Smooth muscle cell (in vitro differentiated cells): ENCODE results near the gene POLG. TPM values are rescaled to one million over a fixed set of nuclear protein-coding genes. Genes with fewer than 3 reads are reported as not detected.

ENCODE experiments used
- DNase-seq: peaks from one replicate; lab custom pipeline; 2025; ENCODE audit not compliant: unreplicated experiment; lab: John Stamatoyannopoulos, UW
- H2AFZ ChIP-seq: fragments of 200-600 bp; sonication (generic); 2 replicates; pipeline ENCODE4 v1.6.0; 2016; ENCODE audit warnings: antibody characterized with exemption, low read depth, mild to moderate bottlenecking
- H3F3A ChIP-seq: fragments of 200-600 bp; sonication (generic); 2 replicates; pipeline ENCODE4 v1.6.0; 2017; ENCODE audit warnings: antibody characterized with exemption, low read depth
- H3K27ac ChIP-seq: fragments of 200-600 bp; sonication (generic); 2 replicates; pipeline ENCODE4 v1.5.1; 2016; ENCODE audit warnings: low read depth, mild to moderate bottlenecking
- H3K27me3 ChIP-seq: fragments of 200-600 bp; sonication (generic); 2 replicates; pipeline ENCODE4 v1.6.1; 2016; ENCODE audit warnings: low read depth, mild to moderate bottlenecking
- H3K36me3 ChIP-seq: fragments of 200-600 bp; sonication (generic); 2 replicates; pipeline ENCODE4 v1.5.1; 2016; ENCODE audit warnings: low read depth
- H3K4me1 ChIP-seq: fragments of 200-600 bp; sonication (generic); 2 replicates; pipeline ENCODE4 v1.5.1; 2016; ENCODE audit warnings: low read depth
- H3K4me2 ChIP-seq: fragments of 200-600 bp; sonication (generic); 2 replicates; pipeline ENCODE4 v1.6.0; 2016; ENCODE audit warnings: mild to moderate bottlenecking
- H3K4me3 ChIP-seq: fragments of 200-600 bp; sonication (generic); 2 replicates; pipeline ENCODE4 v1.5.1; 2016; ENCODE audit warnings: mild to moderate bottlenecking
- H3K79me2 ChIP-seq: fragments of 200-600 bp; sonication (generic); 2 replicates; pipeline ENCODE4 v1.6.0; 2016; ENCODE audit warnings: low read depth, mild to moderate bottlenecking
- H3K9ac ChIP-seq: fragments of 200-600 bp; sonication (generic); 2 replicates; pipeline ENCODE4 v1.6.0; 2016; ENCODE audit warnings: low read depth
- H3K9me3 ChIP-seq: fragments of 200-600 bp; sonication (generic); replicated peaks from 2 replicates; pipeline ENCODE4 v1.5.1; 2016; ENCODE audit warnings: low read depth
- H4K20me1 ChIP-seq: fragments of 200-600 bp; sonication (generic); 2 replicates; pipeline ENCODE4 v1.6.0; 2016; ENCODE audit warnings: low read depth
- WGBS: methylation state at CpG from one replicate; pipeline ENCODE4 v1.1.7; 2016; ENCODE audit warnings: low lambda C conversion rate; 5-methylcytosine and 5-hydroxymethylcytosine counted together
- polyA plus RNA-seq: library from polyadenylated mRNA; unstranded; fragments of >200 nt; fragmentation: Nextera tagmentation; extraction: Ambion mirVana; gene quantifications from 2 replicates; pipeline ENCODE4 v1.2.1, GENCODE V29; 2016
- total RNA-seq: library from RNA; depleted of rRNA; stranded (reverse); fragments of >200 nt; gene quantifications from 2 replicates; pipeline ENCODE4 v1.2.3, GENCODE V29; 2014
- TF ChIP-seq, protein P1 (sequence below): fragments of 200-600 bp; sonication (generic); IDR thresholded peaks from 2 replicates; pipeline ENCODE4 v1.5.1; 2017; ENCODE audit warnings: borderline replicate concordance, mild to moderate bottlenecking, antibody characterized with exemption; ENCODE audit not compliant: insufficient read depth, poor library complexity, severe bottlenecking

Gene POLG
- total and polyA plus RNA-seq, 2 experiments from 2014 or later: 34.3 to 41.6 TPM

DNA sequence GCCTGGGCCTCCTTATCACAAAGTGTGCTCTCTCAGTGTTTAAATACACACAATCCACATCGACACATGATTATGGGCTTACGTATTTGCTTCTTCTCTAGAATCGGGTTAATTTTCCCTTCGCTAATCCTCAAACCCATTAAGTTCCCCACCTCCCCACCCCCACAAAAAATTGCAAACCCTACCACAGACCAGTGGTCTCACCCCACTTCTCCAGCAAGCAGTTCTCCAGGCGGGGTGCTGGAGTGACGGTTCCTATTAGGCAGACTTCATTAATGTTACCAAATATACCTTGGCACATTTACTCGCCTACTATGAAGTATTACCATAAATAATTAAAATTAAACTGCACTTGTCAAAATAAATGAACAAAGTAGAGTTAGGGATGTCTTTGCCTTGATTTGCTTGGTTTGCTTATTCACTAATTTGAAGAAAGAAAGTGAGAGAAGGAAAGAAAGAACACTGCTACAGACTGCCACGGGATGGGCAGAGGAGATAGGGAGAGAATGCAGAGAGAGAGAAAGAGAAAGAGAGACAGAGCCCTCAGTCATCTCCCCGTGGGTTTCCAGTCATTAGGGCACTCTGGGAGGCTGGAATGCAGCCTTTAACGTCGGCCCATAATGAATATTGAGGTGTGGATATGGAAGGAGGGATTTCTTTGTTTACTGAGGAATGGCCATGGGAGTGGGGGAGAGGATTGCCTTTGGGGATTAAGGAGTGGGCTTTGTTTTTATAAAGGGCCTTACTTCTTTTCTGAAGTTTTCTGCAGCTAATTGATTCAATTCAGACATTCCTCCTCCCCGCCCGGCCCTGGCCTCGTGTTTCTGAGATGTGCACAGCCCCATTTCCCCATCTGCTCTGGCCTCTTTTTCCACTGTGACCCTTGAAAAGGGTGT is 39.7 kb upstream of the POLG start:
- Histone ChIP-seq H3K36me3 (no peaks in the 10 kb centered on the region), H3K4me2 (no peak overlapping the region)

DNA sequence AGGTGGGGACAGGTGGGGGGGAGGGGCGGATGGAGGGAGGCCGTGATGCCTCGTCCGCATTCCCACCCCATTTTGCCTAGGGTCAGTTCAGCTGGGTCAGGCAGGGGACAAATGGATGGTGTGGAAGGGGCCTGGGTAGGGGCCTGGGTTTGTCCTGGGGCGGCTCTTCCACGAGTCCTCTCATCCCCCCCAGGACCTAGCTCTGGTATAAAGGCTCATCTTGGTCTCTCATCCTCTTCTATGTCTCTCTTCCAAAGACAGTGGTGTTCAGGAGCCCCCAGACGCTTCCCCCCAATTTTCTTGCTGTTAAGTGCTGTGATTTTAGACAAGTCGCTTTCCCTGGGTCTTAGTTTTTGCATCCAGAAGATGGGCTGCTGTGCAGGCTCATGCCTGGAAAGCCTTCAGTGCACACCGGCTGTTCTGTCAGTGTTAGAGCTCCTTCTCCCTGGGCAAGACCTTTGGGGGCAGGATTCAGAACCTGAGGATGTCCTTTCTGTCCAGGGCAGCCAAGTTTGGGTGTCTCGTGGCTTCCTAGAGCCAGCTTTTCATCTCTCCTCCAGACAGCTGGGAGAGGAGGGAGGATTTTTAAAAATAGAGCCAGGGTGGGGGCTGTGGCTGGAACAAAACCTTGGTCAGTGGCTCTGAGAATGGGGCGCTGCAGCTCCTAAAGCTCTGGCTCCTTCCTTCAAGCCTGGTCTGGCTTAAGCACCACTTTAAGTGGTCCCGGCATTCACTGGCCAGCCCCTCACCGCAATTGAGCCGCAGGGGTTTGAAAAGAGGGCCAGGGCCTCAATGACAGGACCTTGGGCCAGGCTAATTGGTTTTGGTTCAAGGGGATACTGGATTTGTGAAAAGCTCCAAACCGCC is 37.7 kb upstream of the POLG start:
- WGBS: 35% methylated on average over 15 of the region's 15 CpGs

More for the DNA sequence above, 39.7 kb upstream of the POLG start:
- DNase-seq: no peak
- TF ChIP-seq, protein P1, sequence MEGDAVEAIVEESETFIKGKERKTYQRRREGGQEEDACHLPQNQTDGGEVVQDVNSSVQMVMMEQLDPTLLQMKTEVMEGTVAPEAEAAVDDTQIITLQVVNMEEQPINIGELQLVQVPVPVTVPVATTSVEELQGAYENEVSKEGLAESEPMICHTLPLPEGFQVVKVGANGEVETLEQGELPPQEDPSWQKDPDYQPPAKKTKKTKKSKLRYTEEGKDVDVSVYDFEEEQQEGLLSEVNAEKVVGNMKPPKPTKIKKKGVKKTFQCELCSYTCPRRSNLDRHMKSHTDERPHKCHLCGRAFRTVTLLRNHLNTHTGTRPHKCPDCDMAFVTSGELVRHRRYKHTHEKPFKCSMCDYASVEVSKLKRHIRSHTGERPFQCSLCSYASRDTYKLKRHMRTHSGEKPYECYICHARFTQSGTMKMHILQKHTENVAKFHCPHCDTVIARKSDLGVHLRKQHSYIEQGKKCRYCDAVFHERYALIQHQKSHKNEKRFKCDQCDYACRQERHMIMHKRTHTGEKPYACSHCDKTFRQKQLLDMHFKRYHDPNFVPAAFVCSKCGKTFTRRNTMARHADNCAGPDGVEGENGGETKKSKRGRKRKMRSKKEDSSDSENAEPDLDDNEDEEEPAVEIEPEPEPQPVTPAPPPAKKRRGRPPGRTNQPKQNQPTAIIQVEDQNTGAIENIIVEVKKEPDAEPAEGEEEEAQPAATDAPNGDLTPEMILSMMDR: no peak
- no peak overlapping the region for H3K9ac ChIP-seq
- peaks cover 26% of the 10 kb centered on the region for H3K4me1 ChIP-seq
- no peak overlapping the region for H3K27ac ChIP-seq
- peaks cover 100% of the 10 kb centered on the region for H3K27me3 ChIP-seq
- no peaks in the 10 kb centered on the region for H3K79me2 ChIP-seq
- H4K20me1 ChIP-seq: no peaks in the 10 kb centered on the region
- H3K4me3 ChIP-seq: no peak overlapping the region
- no peak overlapping the region for H2AFZ ChIP-seq
- no peaks in the 10 kb centered on the region for H3K9me3 ChIP-seq
- WGBS: 18% methylated on average over 14 of the region's 14 CpGs
- no peaks in the 10 kb centered on the region for H3F3A ChIP-seq

DNA sequence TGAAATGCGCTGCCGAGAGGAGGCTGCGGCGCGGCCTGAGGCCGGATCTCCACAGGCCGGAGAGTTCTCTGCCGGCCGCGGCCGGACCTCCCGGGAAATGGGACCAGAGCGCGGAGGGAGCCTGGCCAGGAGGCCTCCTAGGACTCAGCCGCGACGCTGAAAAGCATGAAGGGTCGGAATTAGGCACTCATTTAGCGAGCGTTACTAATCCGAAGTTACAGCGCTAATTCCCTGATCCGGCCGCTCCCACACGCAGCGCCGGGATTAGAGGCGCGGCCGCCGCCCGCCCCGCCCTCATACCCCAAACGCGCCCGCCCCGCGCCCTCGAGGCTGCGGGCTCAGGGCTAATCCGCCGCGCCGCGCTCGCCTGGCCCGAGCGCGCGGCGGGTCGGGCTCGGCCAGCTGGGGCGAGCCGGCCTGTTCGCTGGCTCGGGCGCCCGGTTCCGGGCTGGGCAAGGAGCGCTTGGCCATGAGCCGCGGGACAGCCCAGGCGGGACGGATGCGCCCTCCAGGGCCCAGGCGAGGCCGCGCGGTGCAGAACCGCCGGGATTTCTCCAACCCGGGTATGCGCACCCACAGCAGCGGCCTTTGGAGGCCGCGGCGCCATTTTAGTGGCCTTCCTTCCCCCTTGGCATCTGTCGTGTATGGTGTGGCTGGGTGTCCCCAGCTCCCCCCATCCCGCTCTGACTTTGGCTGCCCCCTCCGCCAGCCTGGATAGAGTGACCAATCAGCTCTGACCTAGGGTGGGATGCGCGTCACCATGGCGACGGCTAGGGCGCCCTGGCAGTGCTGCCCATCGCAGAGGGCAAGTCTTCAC is 36.8 kb upstream of the POLG start:
- no peak for DNase-seq
- TF ChIP-seq, protein P1: no peak
- Histone ChIP-seq H2AFZ (no peak overlapping the region), H3K9ac (no peak overlapping the region), H3F3A (no peaks in the 10 kb centered on the region), H3K4me3 (no peak overlapping the region), H3K27me3 (peaks cover 100% of the 10 kb centered on the region), H3K79me2 (no peaks in the 10 kb centered on the region), H3K9me3 (no peaks in the 10 kb centered on the region), H3K27ac (no peak overlapping the region), H3K4me1 (peaks cover 10% of the 10 kb centered on the region), H3K4me2 (peak overlapping the region; percentile 48), H3K36me3 (no peaks in the 10 kb centered on the region), H4K20me1 (no peaks in the 10 kb centered on the region)
- 3% methylated on average over 69 of the region's 87 CpGs for WGBS

More for the DNA sequence above, 37.7 kb upstream of the POLG start:
- no peaks in the 10 kb centered on the region for H3K79me2 ChIP-seq
- no peak for DNase-seq
- peaks cover 10% of the 10 kb centered on the region for H3K4me1 ChIP-seq
- H3K4me2 ChIP-seq: no peak overlapping the region
- H3K9me3 ChIP-seq: no peaks in the 10 kb centered on the region
- H3K36me3 ChIP-seq: no peaks in the 10 kb centered on the region
- no peaks in the 10 kb centered on the region for H4K20me1 ChIP-seq
- H3K27ac ChIP-seq: no peak overlapping the region
- no peaks in the 10 kb centered on the region for H3F3A ChIP-seq
- peaks cover 100% of the 10 kb centered on the region for H3K27me3 ChIP-seq
- TF ChIP-seq, protein P1: no peak
- no peak overlapping the region for H3K9ac ChIP-seq
- H3K4me3 ChIP-seq: no peak overlapping the region
- H2AFZ ChIP-seq: no peak overlapping the region
